ENCODE results near the gene WDR11.

WDR11 gene

DNA sequence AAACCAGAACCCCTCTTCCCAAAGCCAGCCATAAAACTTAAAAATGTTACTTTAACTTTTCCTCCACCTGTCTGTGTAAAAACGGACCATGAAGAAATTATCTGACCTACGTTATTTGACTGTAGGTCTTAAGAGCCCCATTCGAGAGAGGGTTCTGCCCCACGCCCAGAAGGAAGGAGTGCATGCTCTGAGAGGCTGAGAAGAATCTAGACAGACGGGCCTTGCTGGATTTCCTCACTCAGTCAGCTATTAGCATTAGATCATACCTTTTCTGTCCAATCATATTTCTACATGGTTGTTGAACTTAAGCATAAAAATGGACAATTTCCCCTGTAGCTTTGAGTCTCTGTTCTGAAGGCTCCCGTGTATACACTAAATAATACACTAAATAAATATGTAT lies 38.1 kb upstream of the WDR11 start:
- TF ChIP-seq, protein P1, sequence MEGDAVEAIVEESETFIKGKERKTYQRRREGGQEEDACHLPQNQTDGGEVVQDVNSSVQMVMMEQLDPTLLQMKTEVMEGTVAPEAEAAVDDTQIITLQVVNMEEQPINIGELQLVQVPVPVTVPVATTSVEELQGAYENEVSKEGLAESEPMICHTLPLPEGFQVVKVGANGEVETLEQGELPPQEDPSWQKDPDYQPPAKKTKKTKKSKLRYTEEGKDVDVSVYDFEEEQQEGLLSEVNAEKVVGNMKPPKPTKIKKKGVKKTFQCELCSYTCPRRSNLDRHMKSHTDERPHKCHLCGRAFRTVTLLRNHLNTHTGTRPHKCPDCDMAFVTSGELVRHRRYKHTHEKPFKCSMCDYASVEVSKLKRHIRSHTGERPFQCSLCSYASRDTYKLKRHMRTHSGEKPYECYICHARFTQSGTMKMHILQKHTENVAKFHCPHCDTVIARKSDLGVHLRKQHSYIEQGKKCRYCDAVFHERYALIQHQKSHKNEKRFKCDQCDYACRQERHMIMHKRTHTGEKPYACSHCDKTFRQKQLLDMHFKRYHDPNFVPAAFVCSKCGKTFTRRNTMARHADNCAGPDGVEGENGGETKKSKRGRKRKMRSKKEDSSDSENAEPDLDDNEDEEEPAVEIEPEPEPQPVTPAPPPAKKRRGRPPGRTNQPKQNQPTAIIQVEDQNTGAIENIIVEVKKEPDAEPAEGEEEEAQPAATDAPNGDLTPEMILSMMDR (IDR thresholded peaks at IDR 0.05; ENCODE audit: low read depth, low read length) = no peak

DNA sequence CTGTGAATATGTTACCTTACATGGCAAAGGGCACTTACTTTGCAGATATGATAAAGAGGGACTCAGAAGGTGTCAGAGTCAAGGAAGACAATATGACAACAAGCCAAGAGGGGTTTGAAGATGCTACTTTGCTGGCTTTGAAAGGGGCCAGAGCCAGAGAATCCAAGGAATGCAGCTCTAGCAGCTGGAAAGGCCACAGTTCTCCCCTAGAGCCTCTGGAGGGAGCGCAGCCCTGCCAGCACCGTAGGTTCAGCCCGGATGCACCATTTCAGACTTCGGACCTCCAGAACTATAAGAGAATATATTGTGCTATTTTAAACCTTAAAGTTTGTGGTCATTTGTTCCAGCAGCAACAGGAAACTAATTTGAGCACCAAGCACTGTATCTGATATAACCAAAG lies 32.9 kb upstream of the WDR11 start:
- DNase-seq (ENCODE audit: extremely low read depth, low read depth) = no peak
- TF ChIP-seq, protein P1 (IDR thresholded peaks at IDR 0.05; ENCODE audit: low read depth, low read length) = no peak

More for the DNA sequence above, 38.1 kb upstream of the WDR11 start:
- no peak for DNase-seq (ENCODE audit: extremely low read depth, low read depth)

DNA sequence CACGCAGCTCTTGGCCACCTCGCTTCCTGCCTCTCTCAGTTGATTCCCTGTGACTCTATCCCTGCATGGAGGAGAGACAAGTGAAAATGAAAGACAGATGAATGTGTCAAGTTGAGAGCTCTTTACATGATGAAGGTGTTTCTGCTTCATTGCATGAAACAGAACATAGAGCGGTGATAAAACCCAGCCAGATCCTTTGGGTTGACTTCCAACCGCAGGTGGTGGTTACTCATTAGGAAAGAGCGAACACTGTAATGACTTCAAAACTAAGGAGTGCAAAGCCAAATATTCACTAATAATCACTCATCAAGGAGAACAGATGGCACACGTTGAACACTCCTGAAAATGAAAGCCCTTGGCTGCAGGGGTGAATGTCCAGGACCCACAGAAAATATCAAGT lies 31.8 kb upstream of the WDR11 start:
- no peak for DNase-seq (ENCODE audit: extremely low read depth, low read depth)
- TF ChIP-seq, protein P1 (IDR thresholded peaks at IDR 0.05; ENCODE audit: low read depth, low read length) = no peak

DNA sequence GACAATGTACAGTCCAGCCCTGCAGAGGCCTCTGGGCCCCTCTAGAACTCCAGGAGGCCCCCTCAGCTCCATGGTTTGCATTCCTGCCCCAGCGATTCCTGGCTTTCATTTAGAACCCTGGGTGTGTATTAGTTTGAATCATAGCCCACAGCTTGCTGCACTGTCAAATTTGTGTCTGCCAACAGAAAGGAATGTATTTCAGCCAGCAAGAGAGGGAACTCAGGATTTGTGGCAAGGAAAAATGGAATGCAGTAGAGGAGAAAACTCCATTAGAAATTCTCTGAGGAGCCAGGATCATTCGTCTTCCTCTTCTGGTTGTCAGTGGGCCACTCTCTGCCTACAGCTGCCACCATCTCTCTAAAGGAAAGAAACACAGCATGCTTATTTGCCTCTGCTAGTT lies 27.9 kb upstream of the WDR11 start:
- TF ChIP-seq, protein P1 (IDR thresholded peaks at IDR 0.05; ENCODE audit: low read depth, low read length) = no peak
- no peak for DNase-seq (ENCODE audit: extremely low read depth, low read depth)

DNA sequence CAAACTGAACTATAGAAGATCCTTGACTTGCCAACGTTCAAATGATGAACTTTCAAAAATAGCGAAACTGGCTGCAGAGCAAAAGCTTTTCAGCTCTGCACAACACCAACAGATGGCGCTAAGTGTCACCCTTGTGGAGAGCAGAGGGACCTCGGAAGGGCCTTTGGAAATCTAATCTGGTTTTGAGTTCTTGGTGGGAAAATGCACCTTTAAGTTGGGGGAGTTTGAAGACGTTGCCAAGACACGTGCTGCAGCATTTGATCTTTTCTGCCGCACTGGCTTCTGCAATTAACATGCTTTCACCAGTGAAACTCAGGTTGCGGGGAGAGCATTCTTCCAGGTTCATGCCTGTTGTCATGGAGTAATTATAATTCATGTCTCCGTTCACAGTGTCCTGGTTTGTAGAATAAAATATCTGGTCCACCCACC lies 26.3 kb upstream of the WDR11 start:
- no peak for DNase-seq (ENCODE audit: extremely low read depth, low read depth)
- TF ChIP-seq, protein P1 (IDR thresholded peaks at IDR 0.05; ENCODE audit: low read depth, low read length) = no peak

DNA sequence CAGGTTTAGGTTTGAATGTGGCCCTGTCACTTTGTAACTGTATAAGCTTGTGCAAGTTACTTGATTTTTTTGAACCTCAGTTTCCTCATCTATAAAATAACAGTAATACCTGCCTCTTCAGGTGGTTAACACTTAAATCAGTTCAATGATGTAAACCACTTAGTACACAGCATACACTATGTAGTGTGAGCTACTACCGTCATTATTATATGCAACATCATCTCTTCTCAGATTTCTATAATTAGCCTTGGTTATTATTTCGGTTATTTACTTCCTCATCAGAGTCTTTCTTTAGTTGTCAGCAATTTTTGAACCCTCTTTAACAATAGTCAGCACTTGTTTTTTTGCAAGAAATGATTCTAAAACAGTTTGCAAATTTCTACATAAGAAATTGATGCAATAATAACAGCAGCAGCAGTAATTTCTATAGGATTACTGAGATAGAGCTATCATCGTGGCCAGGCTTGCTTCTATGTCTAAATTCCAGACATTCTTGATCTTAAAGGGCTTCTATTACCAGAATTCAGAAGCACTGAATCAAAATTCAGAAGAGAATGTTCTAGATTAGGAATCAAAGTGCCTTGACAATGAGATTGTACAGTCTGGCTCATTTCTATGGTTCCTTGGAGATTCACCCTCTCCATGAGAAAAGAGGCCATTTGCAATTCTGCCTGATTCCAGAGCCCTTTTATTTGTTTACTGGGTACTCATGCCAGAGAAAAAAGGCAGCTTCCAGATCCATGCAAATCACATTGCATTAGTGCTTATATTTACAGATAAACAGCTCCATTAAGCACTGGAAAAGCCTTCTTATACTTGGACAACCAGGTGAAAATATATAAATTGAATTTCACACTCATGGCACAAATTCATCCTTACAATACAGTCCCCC lies 25.0 kb upstream of the WDR11 start:
- TF ChIP-seq, protein P1 (IDR thresholded peaks at IDR 0.05; ENCODE audit: low read depth, low read length) = no peak
- DNase-seq (ENCODE audit: extremely low read depth, low read depth) = no peak

DNA sequence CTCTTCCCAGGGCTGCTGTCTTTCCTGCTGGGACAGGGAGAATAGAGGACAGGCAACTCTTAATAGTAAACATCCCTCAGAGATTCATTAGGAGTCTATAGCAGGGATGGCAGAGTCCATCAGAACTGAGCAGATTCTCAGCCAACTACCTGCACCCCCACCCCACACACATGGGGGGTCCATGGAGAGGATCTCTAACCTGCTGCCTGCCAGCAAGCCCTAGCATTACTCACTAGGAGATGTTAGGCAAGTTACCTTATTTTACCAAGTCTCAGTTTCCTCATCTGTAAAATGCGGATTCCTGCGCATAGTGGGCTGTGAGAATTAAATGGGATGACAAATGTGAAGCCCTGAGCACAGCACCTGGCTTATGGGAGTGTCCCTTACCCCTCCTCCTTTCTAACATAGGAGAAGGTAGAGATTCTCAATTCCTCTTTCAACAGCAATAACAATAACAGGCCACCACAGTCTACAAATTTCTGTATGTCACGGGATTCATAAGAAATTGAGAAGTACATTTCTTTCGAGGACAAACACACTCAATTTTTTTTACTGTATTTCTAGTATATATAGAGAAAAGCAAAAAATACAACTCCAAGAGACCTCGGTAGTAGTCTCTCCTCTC lies 23.8 kb upstream of the WDR11 start:
- no peak for DNase-seq (ENCODE audit: extremely low read depth, low read depth)
- TF ChIP-seq, protein P1 (IDR thresholded peaks at IDR 0.05; ENCODE audit: low read depth, low read length) = no peak

All from AG09319 (cell line).